OCI-LY1 (cell line): ENCODE results near the gene CMBL.

Experiments
- EZH2 ChIP-seq: fragments of 200-600 bp; sonication (generic), shearing (Covaris generic); IDR thresholded peaks from 2 replicates; pipeline ENCODE4 v1.8.0; 2017; ENCODE audit warnings: borderline replicate concordance, mixed run types, mild to moderate bottlenecking, antibody characterized with exemption, low read length, moderate library complexity, mixed read lengths
- TF ChIP-seq, protein P1 (sequence below): fragments of 200-600 bp; sonication (generic), shearing (Covaris generic); IDR thresholded peaks from 2 replicates; pipeline ENCODE4 v1.5.1; 2017; ENCODE audit warnings: mild to moderate bottlenecking, antibody characterized with exemption, low read length, moderate library complexity, mixed read lengths

GRCh38 chr5:10321882-10322281 is 14.2 kb upstream of the CMBL start:
- TF ChIP-seq, protein P1, sequence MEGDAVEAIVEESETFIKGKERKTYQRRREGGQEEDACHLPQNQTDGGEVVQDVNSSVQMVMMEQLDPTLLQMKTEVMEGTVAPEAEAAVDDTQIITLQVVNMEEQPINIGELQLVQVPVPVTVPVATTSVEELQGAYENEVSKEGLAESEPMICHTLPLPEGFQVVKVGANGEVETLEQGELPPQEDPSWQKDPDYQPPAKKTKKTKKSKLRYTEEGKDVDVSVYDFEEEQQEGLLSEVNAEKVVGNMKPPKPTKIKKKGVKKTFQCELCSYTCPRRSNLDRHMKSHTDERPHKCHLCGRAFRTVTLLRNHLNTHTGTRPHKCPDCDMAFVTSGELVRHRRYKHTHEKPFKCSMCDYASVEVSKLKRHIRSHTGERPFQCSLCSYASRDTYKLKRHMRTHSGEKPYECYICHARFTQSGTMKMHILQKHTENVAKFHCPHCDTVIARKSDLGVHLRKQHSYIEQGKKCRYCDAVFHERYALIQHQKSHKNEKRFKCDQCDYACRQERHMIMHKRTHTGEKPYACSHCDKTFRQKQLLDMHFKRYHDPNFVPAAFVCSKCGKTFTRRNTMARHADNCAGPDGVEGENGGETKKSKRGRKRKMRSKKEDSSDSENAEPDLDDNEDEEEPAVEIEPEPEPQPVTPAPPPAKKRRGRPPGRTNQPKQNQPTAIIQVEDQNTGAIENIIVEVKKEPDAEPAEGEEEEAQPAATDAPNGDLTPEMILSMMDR = no peak
- TF ChIP-seq EZH2 = no peak
